NB4 (cell line): ENCODE measurements around the gene CAPN12.
"Not testable (repeated sequence)": the region's sequence is repeated elsewhere in the genome, so short reads cannot be mapped to it uniquely, and the experiment has no call there.

Source experiments
- DNase-seq: peaks from one replicate; pipeline ENCODE4 v3.0.0; 2010; ENCODE audit warnings: low read depth
- H3K4me3 ChIP-seq: one replicate; pipeline ENCODE4 v1.5.1; 2011; ENCODE audit warnings: mild to moderate bottlenecking, low read depth, low read length, moderate library complexity
- CTCF ChIP-seq: IDR thresholded peaks from one replicate; pipeline ENCODE4 v1.5.1; 2012; ENCODE audit warnings: low read depth, low read length
- MAX ChIP-seq: IDR thresholded peaks from 2 replicates; pipeline ENCODE4 v1.6.1; 2011; ENCODE audit warnings: low read depth, low read length
- MYC ChIP-seq: IDR thresholded peaks from 2 replicates; pipeline ENCODE4 v1.6.1; 2011; ENCODE audit warnings: low read depth, low read length
- POLR2A ChIP-seq: IDR thresholded peaks from 2 replicates; pipeline ENCODE4 v1.6.1; 2011; ENCODE audit warnings: mild to moderate bottlenecking; ENCODE audit not compliant: insufficient read length; ENCODE audit errors: extremely low read depth

CAPN12 gene

GRCh38 chr19:38769635-38770211 lies 25.4 kb upstream of the CAPN12 start:
- H3K4me3 ChIP-seq, result no peak overlapping the region
- DNase-seq, result no peak
- TF ChIP-seq CTCF, result no peak
- TF ChIP-seq MYC, result no peak
- TF ChIP-seq MAX, result no peak
- TF ChIP-seq POLR2A, result no peak

- TF ChIP-seq MYC, result no peak
- no peak for TF ChIP-seq CTCF
- no peak for TF ChIP-seq MAX
- TF ChIP-seq POLR2A, result no peak
- DNase-seq, result no peak
- no peak overlapping the region for H3K4me3 ChIP-seq
Observed at GRCh38 chr19:38766276-38767047, 22.2 kb upstream of the CAPN12 start.

GRCh38 chr19:38765214-38765613 lies 20.9 kb upstream of the CAPN12 start:
- no peak for TF ChIP-seq CTCF
- no peak for TF ChIP-seq MYC
- no peak for TF ChIP-seq POLR2A
- no peak for TF ChIP-seq MAX
- H3K4me3 ChIP-seq, result no peak overlapping the region
- no peak for DNase-seq

- H3K4me3 ChIP-seq, result no peak overlapping the region
- TF ChIP-seq MYC (no peak), CTCF (no peak), MAX (no peak), POLR2A (no peak)
- no peak for DNase-seq
Observed at GRCh38 chr19:38763795-38764220, 19.5 kb upstream of the CAPN12 start.

GRCh38 chr19:38761884-38762389 lies 17.7 kb upstream of the CAPN12 start:
- DNase-seq, H3K4me3 ChIP-seq: not testable (repeated sequence)

GRCh38 chr19:38760805-38761517 lies 16.7 kb upstream of the CAPN12 start:
- DNase-seq, H3K4me3 ChIP-seq: not testable (repeated sequence)
